SU-DHL-6 (cell line): Measurements from ENCODE around the gene PRRX2.

ENCODE experiments used
- CTCF ChIP-seq: fragments of 200-600 bp; sonication (generic); IDR thresholded peaks from one replicate; pipeline ENCODE4 v1.5.1; 2017; ENCODE audit warnings: antibody characterized with exemption, mild to moderate bottlenecking, low read length, moderate library complexity; ENCODE audit not compliant: insufficient read depth, poor library complexity, severe bottlenecking
- EZH2phosphoT487 ChIP-seq: fragments of 200-600 bp; sonication (generic), shearing (Covaris generic); conservative IDR thresholded peaks from 2 replicates; pipeline ENCODE4 v1.6.1; 2018; ENCODE audit warnings: mild to moderate bottlenecking, antibody characterized with exemption, low read length, moderate library complexity, mixed read lengths

GRCh38 chr9:129630967-129631673 lies 34.3 kb upstream of the PRRX2 start:
- TF ChIP-seq CTCF (no peak), EZH2phosphoT487 (no peak)
